BJ (cell line): ENCODE data around the gene OTOGL. TPM values are rescaled to one million over a fixed set of nuclear protein-coding genes. Genes with fewer than 3 reads are reported as not detected.

ENCODE experiments used
- CTCF ChIA-PET: fragments of 350-600 bp; formaldehyde crosslinking; extraction: SDS; loops from one replicate; lab custom pipeline; 2021; ENCODE audit warnings: antibody characterized with exemption, inconsistent platforms; lab: Yijun Ruan, JAX
- POLR2A ChIA-PET: fragments of 300-600 bp; sonication (Branson Sonifier 250); formaldehyde crosslinking; extraction: SDS; loops from one replicate; lab custom pipeline; 2021; ENCODE audit warnings: antibody characterized with exemption; lab: Charles Lee
- DNase-seq: peaks from one replicate; pipeline ENCODE4 v3.0.0-alpha.2; 2011; ENCODE audit warnings: low read depth
- H3K27me3 ChIP-seq: 2 replicates; pipeline ENCODE4 v1.6.0; 2011; ENCODE audit warnings: low read length; ENCODE audit not compliant: control insufficient read depth, insufficient read depth
- H3K36me3 ChIP-seq: 2 replicates; pipeline ENCODE4 v1.5.1; 2011; ENCODE audit warnings: low read length; ENCODE audit not compliant: control insufficient read depth, insufficient read depth
- H3K4me3 ChIP-seq: 2 replicates; pipeline ENCODE4 v1.5.1; 2011; ENCODE audit warnings: low read depth, mild to moderate bottlenecking, control low read depth, low read length
- polyA plus RNA-seq: library from polyadenylated mRNA; depleted of rRNA; stranded (reverse); fragments of >200 nt; gene quantifications from 2 replicates; pipeline ENCODE4 v1.2.3, GENCODE V29; 2011
- TF ChIP-seq, protein P1 (sequence below): IDR thresholded peaks from 2 replicates; pipeline ENCODE4 v1.5.1; 2011; ENCODE audit warnings: low read depth, mild to moderate bottlenecking, control low read depth, inconsistent platforms, low read length, moderate library complexity; ENCODE audit not compliant: insufficient read depth

The OTOGL gene
- polyA plus RNA-seq, 1 experiment: 0.10 TPM

DNA sequence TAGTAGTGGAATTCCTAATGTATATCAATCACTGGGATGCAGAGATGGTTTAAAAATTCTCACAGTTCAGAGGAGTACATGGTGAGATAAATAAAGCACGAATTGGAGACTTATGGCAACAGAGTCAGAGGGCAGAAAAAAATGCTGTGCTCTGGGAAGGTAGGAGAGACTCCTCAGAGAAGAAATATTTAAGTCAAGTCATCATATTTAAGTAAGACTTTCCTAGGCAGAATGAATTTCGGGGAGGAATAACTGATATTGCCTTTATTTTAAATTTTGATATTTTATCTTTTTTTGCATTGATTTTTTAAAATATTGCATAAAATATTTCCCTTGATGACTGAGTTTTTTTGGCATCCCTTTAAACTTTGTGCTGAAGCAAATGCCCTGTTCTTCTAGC is 67.4 kb downstream of the OTOGL start:
- H3K36me3 ChIP-seq: no peaks in the 10 kb centered on the region
- TF ChIP-seq, protein P1, sequence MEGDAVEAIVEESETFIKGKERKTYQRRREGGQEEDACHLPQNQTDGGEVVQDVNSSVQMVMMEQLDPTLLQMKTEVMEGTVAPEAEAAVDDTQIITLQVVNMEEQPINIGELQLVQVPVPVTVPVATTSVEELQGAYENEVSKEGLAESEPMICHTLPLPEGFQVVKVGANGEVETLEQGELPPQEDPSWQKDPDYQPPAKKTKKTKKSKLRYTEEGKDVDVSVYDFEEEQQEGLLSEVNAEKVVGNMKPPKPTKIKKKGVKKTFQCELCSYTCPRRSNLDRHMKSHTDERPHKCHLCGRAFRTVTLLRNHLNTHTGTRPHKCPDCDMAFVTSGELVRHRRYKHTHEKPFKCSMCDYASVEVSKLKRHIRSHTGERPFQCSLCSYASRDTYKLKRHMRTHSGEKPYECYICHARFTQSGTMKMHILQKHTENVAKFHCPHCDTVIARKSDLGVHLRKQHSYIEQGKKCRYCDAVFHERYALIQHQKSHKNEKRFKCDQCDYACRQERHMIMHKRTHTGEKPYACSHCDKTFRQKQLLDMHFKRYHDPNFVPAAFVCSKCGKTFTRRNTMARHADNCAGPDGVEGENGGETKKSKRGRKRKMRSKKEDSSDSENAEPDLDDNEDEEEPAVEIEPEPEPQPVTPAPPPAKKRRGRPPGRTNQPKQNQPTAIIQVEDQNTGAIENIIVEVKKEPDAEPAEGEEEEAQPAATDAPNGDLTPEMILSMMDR: no peak
- no peaks in the 10 kb centered on the region for H3K27me3 ChIP-seq
- ChIA-PET CTCF (interaction anchor here (1.1 kb wide), 1 partner anchor 9 kb away, joined by 3 read pairs; no protein-coding TSS in a partner anchor), POLR2A (no interaction called here)
- no peak overlapping the region for H3K4me3 ChIP-seq
- DNase-seq: no peak

DNA sequence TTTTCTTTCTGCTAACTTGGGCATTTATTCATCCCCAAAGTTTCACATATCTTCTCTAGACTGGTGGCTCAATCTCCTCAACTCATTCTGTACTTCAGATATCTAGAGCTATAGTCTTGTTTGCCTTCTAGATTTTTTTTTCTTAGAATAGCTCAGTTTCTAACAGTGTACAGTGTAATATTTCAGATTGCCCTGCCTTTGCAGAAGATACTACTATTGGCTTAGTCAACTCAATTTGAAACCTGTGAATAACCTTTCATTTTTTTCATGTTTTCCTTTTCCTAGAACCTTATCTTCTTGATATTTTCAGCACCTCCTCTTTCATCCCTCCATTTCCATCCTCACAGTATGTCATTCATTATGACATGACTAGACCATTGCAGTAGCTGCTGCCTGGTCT is 69.6 kb downstream of the OTOGL start:
- TF ChIP-seq, protein P1: no peak
- Histone ChIP-seq H3K27me3 (no peaks in the 10 kb centered on the region), H3K4me3 (no peak overlapping the region), H3K36me3 (no peaks in the 10 kb centered on the region)
- CTCF ChIA-PET: no interaction called here
- DNase-seq: no peak
- POLR2A ChIA-PET: no interaction called here

DNA sequence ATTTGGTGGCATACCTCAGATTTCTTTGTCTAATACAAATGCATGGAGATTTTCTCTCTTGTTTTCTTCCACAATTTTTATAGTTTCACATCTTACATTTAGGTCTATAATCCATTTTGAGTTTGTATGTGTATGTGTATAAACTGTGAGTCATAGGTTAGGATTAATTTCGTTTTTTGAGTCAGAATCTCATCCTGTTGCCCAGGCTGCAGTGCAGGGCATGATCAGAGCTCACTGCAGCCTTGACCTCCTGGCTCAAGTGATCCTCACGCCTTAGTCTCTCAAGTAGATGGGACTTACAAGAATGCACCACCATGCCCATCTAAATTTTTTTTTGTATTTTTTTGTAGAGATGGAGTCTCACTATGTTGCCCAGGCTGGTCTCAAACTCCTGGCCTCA is 71.6 kb downstream of the OTOGL start:
- TF ChIP-seq, protein P1: no peak
- ChIA-PET CTCF (no interaction called here), POLR2A (no interaction called here)
- H3K4me3 ChIP-seq: no peak overlapping the region
- no peaks in the 10 kb centered on the region for H3K27me3 ChIP-seq
- no peak for DNase-seq
- H3K36me3 ChIP-seq: no peaks in the 10 kb centered on the region

DNA sequence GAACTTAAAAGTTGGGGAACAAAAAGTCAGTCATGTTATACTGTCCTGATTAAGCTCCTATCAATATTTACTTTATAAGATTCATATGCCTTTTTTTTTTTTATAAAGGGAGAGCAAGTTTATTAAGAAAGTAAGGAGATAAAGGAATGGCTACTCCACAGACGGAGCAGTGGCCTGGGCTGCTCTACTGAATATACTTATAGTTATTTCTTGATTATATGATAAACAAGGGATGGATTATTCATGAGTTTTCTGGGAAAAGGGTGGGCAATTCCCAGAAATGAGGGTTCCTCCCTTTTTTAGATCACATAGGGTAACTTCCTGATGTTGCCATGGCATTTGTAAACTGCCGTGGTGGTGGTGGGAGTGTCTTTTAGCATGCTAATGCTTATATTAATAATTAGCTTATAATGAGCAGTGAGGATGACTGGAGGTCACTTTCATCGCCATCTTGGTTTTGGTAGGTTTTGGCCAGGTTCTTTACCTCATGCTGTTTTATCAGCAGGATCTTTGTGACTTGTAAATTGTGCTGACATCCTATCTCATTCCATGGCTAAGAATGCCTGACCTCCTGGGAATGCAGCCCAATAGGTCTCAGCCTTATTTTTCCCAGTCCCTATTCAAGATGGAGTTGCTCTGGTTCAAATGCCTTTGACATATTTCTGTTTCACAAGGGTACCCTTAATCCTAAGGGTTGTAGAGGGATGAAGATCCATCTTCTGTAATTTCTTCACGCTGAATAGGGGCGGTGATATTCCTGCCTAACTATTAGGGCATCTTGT is 73.9 kb downstream of the OTOGL start:
- no peaks in the 10 kb centered on the region for H3K27me3 ChIP-seq
- TF ChIP-seq, protein P1: no peak
- no peaks in the 10 kb centered on the region for H3K36me3 ChIP-seq
- ChIA-PET CTCF (interaction anchor here (0.6 to 1.0 kb wide), 2 partner anchors 110 to 285 kb away, joined by 3 read pairs; no protein-coding TSS in a partner anchor), POLR2A (no interaction called here)
- no peak overlapping the region for H3K4me3 ChIP-seq
- DNase-seq: no peak

DNA sequence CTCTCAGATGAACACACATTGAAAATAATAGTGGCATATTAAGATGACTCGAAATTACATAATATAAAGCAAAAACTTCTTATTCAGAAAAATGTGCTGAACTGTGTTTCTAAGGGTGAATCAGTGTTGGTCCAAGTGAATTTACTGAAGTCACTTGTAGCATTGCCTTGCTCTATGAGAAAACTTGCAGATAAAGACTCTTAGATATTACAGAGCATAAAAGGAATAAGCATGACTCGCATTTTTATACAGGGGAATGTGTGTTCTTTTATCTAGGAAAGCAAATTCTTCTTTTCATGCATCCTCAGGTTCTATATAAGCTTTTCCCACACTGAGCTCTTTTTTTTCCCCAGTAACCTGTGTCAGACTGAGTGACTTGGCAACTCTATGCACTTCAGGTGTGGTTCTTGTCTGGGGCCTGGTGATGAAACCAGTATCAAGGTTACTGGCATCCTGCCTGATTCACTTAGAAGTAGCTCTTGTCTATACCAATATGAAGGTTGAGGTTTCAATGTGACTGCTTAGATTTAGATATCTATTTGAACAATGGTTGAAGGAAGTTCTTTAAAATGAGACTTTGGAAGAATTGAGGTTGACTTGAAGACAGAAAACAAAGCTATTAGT is 76.1 kb downstream of the OTOGL start:
- TF ChIP-seq, protein P1: no peak
- Histone ChIP-seq H3K27me3 (no peaks in the 10 kb centered on the region), H3K4me3 (no peak overlapping the region), H3K36me3 (no peaks in the 10 kb centered on the region)
- ChIA-PET POLR2A (no interaction called here), CTCF (no interaction called here)
- no peak for DNase-seq
